Heart right ventricle (tissue), 16 donors: ENCODE data around the gene ACVR1. TPM values are rescaled to one million over a fixed set of nuclear protein-coding genes. Genes with fewer than 3 reads are reported as not detected.

ENCODE experiments used
- ATAC-seq, 8 donors: fragments of 200-7000 bp; cut with Tn5 transposase; one replicate each; pipeline ENCODE4 v1.9.1; 2020; ENCODE audit warnings: mild to moderate bottlenecking in 8 of 8, moderate library complexity in 8 of 8, moderate number of reproducible peaks in 1 of 8
- DNase-seq, 2 donors: peaks; one replicate each; pipeline ENCODE4 v3.0.0-alpha.2; 2020
- H3K27ac ChIP-seq, 10 donors: fragments of 200-600 bp; sonication (generic) in 2 of 10; one replicate each; pipeline versions ENCODE4 v1.5.0 to v1.8.0; 2020 to 2022; ENCODE audit warnings: mild to moderate bottlenecking in 3 of 10
- H3K27me3 ChIP-seq, 7 donors: fragments of 200-600 bp; one replicate each; pipeline ENCODE4 v1.8.0; 2021 to 2022; ENCODE audit warnings: mild to moderate bottlenecking in 2 of 7
- H3K36me3 ChIP-seq, 9 donors: fragments of 200-600 bp; sonication (generic) in 1 of 9; one replicate each; pipeline versions ENCODE4 v1.5.0 to v1.8.0; 2020 to 2022; ENCODE audit warnings: mild to moderate bottlenecking in 2 of 9
- H3K4me1 ChIP-seq, 9 donors: fragments of 200-600 bp; sonication (generic) in 1 of 9; one replicate each; pipeline versions ENCODE4 v1.5.0 to v1.8.0; 2020 to 2022; ENCODE audit warnings: mild to moderate bottlenecking in 4 of 9
- H3K4me3 ChIP-seq, 10 donors: fragments of 200-600 bp; sonication (generic) in 2 of 10; one replicate each; pipeline versions ENCODE4 v1.5.0 to v1.8.0; 2020 to 2022; ENCODE audit warnings: mild to moderate bottlenecking in 7 of 10, moderate library complexity in 2 of 10
- H3K9me3 ChIP-seq, 11 donors: fragments of 200-600 bp in 10 of 11; sonication (generic) in 2 of 11; one replicate each; pipeline versions ENCODE4 v1.5.0 to v1.8.0; 2013 to 2022; ENCODE audit warnings: mild to moderate bottlenecking in 2 of 11, control low read depth in 1 of 11, moderate library complexity in 1 of 11
- WGBS, 2 donors: extraction: QIAGEN DNeasy Blood & Tissue Kit; methylation state at CpG; one replicate each; pipeline ENCODE4 v1.1.7; 2013; ENCODE audit warnings: inconsistent platforms in 1 of 2; 5-methylcytosine and 5-hydroxymethylcytosine counted together
- intact Hi-C, 10 donors: fragments of 100-400 bp; cut with DNase I; formaldehyde crosslinking; loops; one replicate each; pipeline versions ENCODE4 v1.11.1 to v1.14.2; 2022
- polyA plus RNA-seq, 2 donors: library from polyadenylated mRNA; stranded (reverse); fragments of 200-250 nt; gene quantifications; one replicate each; pipeline ENCODE4 v1.2.3, GENCODE V29; 2013
- total RNA-seq, 10 donors: library from RNA; stranded (reverse); fragmentation: NEBNext Ultra II Directional in 3 of 10; extraction: Animal tissue kit (Norgen Biotek cat#: 25700) in 3 of 10; gene quantifications; one replicate each; pipeline versions ENCODE4 v1.2.1 to v1.2.4, GENCODE V29; 2021 to 2023
- TF ChIP-seq, protein P1 (sequence below), 9 donors: fragments of 200-600 bp; sonication (generic) in 2 of 9; IDR thresholded peaks; one replicate each; pipeline versions ENCODE4 v1.5.0 to v1.8.0; 2021 to 2022; ENCODE audit warnings: antibody characterized with exemption in 9 of 9, mild to moderate bottlenecking in 5 of 9, moderate library complexity in 1 of 9
- donor health status: Arrhythmogenic right ventricular cardiomyopathy.
- donor health status: ischemic (EF 13 %, LVEDD 7.1; RV severe dilation, severe dysfunction).
- donor health status: healthy with polysubstance abuse.
- donor health status: DM: no; HTN: yes; CAD: no.
- donor health status: DM: no; HTN: no; CAD: no.
- donor health status: ischemic (EF 25% LVEDD 6.9; RV normal size, moderate dysfunction).
- donor health status: ischemic (EF 25% LVEDD 5.7; RV mildly dilated, moderate dysfunction).
- donor health status: healthy.
- donor health status: DM: yes; HTN: yes; CAD: no.
- donor health status: Ischemic cardiomyopathy.
- donor health status: ischemic (EF 35%, LVEDD 5.7; RV mildly dilated, moderate dysfunction).
- donor health status: nonischemic (EF 11% LVEDD 7.7; RV severe dilation, severe dysfunction).
- donor health status: DM: yes; HTN: yes; CAD: no.
- donor health status: PGD.
- donor health status: ischemic (EF 29% LVEDD 5.4; RV normal size, mild dysfunction).
- donor health status: nonischemic (EF 23%, LVEDD 6.1; RV moderate dilation, normal function).

The ACVR1 gene
- total and polyA plus RNA-seq, 12 donors = 4.2 to 32.7 (median 22.2) TPM

DNA sequence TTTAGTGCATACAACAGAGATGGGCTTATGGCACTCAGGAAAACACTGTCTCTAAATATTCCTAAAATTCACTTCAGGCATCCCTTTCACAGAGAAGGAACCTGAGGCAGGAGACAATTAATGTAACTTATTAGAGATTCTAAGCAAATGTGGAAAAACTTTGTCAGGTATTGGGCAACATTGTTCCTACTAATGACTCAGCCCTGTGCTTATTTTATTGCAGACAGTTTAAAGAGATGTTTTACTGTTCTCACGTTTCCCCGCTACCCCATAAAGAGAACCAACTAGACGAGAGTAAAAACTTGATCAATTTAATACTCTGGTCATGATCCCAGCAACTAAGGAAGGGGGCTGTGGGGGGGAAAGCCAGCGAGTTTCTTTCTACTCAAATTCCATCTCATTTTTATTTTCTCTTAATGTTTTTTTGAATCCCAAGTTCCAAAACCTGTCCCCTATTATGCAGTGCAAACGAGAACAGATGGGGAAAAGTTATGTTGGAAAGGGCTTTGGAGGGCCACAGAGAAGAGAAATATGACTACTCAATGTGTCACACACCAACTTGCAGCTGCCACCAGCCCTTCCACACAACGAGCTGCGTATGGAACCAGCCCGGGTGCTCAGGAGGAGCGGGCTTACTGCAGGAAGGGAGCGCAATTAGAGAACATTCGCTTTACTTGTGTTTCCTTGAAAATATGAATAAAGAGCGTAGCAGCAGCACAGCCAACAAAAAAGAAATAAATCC, 18.7 kb upstream of the ACVR1 start:
- no peak overlapping the region for H3K4me3 ChIP-seq
- H3K27me3 ChIP-seq = no peaks in the 10 kb centered on the region
- no peak for DNase-seq
- TF ChIP-seq, protein P1, sequence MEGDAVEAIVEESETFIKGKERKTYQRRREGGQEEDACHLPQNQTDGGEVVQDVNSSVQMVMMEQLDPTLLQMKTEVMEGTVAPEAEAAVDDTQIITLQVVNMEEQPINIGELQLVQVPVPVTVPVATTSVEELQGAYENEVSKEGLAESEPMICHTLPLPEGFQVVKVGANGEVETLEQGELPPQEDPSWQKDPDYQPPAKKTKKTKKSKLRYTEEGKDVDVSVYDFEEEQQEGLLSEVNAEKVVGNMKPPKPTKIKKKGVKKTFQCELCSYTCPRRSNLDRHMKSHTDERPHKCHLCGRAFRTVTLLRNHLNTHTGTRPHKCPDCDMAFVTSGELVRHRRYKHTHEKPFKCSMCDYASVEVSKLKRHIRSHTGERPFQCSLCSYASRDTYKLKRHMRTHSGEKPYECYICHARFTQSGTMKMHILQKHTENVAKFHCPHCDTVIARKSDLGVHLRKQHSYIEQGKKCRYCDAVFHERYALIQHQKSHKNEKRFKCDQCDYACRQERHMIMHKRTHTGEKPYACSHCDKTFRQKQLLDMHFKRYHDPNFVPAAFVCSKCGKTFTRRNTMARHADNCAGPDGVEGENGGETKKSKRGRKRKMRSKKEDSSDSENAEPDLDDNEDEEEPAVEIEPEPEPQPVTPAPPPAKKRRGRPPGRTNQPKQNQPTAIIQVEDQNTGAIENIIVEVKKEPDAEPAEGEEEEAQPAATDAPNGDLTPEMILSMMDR (IDR thresholded peaks at IDR 0.05) = no peak
- H3K36me3 ChIP-seq = no peaks in the 10 kb centered on the region
- ATAC-seq = no peak
- no peak overlapping the region for H3K27ac ChIP-seq
- peaks cover 0 to 19% (median 0%) of the 10 kb centered on the region in 9 donors for H3K4me1 ChIP-seq
- no peaks in the 10 kb centered on the region for H3K9me3 ChIP-seq
- intact Hi-C loops = loop anchor here in 1 of 10 donors (10.0 kb wide), 1 partner anchor 110 kb away; no protein-coding TSS in a partner anchor
- 87% methylated on average over 12 of the region's 12 CpGs for WGBS, 2 donors

DNA sequence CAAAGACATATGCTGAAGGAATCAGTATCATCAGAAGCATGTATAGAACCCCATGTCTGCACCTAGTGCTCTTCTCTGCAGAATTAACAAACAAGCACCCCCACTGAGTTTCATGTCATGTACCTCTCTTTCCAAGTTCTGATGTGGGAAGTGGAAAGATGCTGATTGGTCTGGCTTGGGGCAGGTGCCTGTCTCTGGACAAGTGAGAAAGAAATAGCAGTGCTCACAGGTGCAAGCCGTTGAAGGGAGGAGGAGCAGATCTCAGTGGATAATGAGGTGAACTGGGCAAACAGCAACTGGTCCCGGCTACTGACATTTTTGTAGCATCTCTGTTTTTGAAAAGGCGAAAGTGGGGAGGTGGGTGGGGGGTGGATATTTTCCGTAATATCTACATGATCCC, 17.5 kb upstream of the ACVR1 start:
- H3K9me3 ChIP-seq = no peaks in the 10 kb centered on the region
- no peak for DNase-seq
- ATAC-seq = no peak
- H3K4me3 ChIP-seq = no peak overlapping the region
- H3K4me1 ChIP-seq = peaks cover 0 to 14% (median 0%) of the 10 kb centered on the region in 9 donors
- H3K27me3 ChIP-seq = no peaks in the 10 kb centered on the region
- intact Hi-C loops = loop anchor here in 1 of 10 donors (10.0 kb wide), 1 partner anchor 111 kb away; no protein-coding TSS in a partner anchor
- 89 to 90% methylated on average over 4 of the region's 4 CpGs for WGBS, 2 donors
- no peaks in the 10 kb centered on the region for H3K36me3 ChIP-seq
- TF ChIP-seq, protein P1 (IDR thresholded peaks at IDR 0.05) = no peak
- H3K27ac ChIP-seq = no peak overlapping the region

DNA sequence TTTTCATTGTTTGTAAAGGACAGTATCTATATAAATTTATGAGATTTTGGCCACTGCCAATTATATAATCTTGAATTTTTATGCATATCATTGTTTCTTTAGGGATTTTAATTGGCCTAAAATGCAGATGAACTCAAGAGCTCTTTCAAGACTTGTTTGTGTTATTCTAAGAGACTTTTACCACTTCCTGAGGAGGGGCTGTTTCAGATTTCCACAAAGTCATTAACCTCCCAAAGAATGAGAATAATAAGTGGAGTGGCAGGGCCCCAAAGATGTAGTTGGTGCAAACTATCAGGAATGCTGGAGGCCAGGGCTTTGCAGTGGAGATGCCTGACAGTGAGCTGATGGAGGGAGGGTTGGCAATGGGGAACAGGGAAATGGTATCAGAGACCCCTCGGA, 15.5 kb upstream of the ACVR1 start:
- DNase-seq (no peak), ATAC-seq (no peak)
- H3K9me3 ChIP-seq = no peaks in the 10 kb centered on the region
- H3K27ac ChIP-seq = no peak overlapping the region
- WGBS, 2 donors = 82 to 94% methylated on average over 1 of the region's 1 CpG
- H3K36me3 ChIP-seq = no peaks in the 10 kb centered on the region
- no peak overlapping the region for H3K4me3 ChIP-seq
- H3K27me3 ChIP-seq = no peaks in the 10 kb centered on the region
- no peaks in the 10 kb centered on the region for H3K4me1 ChIP-seq
- intact Hi-C loops = loop anchor here in 1 of 10 donors (10.0 kb wide), 1 partner anchor 113 kb away; no protein-coding TSS in a partner anchor
- TF ChIP-seq, protein P1 (IDR thresholded peaks at IDR 0.05) = no peak

DNA sequence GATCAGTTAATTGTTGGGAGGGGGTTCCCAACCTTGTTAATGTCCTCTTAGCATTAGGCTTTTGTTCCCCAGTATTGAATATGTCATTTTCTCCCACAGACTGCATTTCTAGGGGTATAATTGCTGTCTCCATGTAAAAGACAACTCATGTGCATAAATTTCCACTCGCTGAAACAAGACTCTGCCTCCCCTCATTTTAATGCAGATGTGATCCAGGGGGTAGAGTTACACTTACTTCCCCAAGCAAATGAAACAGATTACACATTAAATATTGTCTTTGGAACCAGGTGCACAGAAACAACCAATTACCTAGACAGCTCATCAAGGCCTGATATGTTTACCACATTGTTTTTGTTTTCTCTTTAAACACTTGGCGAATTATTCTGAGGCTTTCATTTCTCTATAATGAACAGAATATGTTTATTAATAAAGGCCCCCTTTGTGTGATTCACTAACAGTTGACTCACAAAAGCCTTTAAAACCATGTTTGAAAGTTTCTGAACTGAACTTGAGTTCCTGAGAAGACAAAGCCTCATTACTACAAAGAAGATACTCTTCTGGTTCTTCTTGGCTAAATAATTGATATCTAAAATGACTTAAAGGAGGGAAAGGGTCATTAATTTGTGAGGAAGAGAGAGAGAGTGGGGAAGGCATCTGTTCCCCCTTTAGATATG, 15.0 kb upstream of the ACVR1 start:
- 76 to 83% methylated on average over 2 of the region's 2 CpGs for WGBS, 2 donors
- Histone ChIP-seq H3K4me1 (no peaks in the 10 kb centered on the region), H3K27ac (no peak overlapping the region), H3K4me3 (no peak overlapping the region), H3K9me3 (no peaks in the 10 kb centered on the region), H3K36me3 (no peaks in the 10 kb centered on the region), H3K27me3 (no peaks in the 10 kb centered on the region)
- intact Hi-C loops = loop anchor here in 1 of 10 donors (10.0 kb wide), 1 partner anchor 114 kb away; no protein-coding TSS in a partner anchor
- DNase-seq = no peak
- TF ChIP-seq, protein P1 (IDR thresholded peaks at IDR 0.05) = no peak
- ATAC-seq = no peak
